NCI-H1092 (cell line): ENCODE measurements around the gene DSCAML1.
"Not testable (repeated sequence)": the region's sequence is repeated elsewhere in the genome, so short reads cannot be mapped to it uniquely, and the experiment has no call there.

ENCODE experiments used
- DNase-seq: peaks from one replicate; lab custom pipeline; 2025; lab: John Stamatoyannopoulos, UW

Gene DSCAML1

GRCh38 chr11:117408356-117408755 is 388.7 kb downstream of the DSCAML1 start:
- DNase-seq: no peak

- no peak for DNase-seq
Observed at GRCh38 chr11:117407016-117407415, 390.0 kb downstream of the DSCAML1 start.

GRCh38 chr11:117405898-117406297 is 391.1 kb downstream of the DSCAML1 start:
- DNase-seq: not testable (repeated sequence)

GRCh38 chr11:117399100-117399840 is 397.7 kb downstream of the DSCAML1 start:
- DNase-seq: not testable (repeated sequence)

GRCh38 chr11:117398618-117399017 is 398.4 kb downstream of the DSCAML1 start:
- DNase-seq: not testable (repeated sequence)

GRCh38 chr11:117396970-117397369 is 400.0 kb downstream of the DSCAML1 start:
- no peak for DNase-seq

GRCh38 chr11:117395476-117395875 is 401.5 kb downstream of the DSCAML1 start:
- DNase-seq: no peak

GRCh38 chr11:117394221-117394925 is 402.6 kb downstream of the DSCAML1 start:
- no peak for DNase-seq

GRCh38 chr11:117392979-117393378 is 404.0 kb downstream of the DSCAML1 start:
- DNase-seq: no peak

- DNase-seq: no peak
Observed at GRCh38 chr11:117392001-117392690, 404.9 kb downstream of the DSCAML1 start.

- DNase-seq: no peak
Observed at GRCh38 chr11:117391181-117391580, 405.8 kb downstream of the DSCAML1 start.

GRCh38 chr11:117390743-117391142 is 406.3 kb downstream of the DSCAML1 start:
- DNase-seq: no peak

- no peak for DNase-seq
Observed at GRCh38 chr11:117387992-117388755, 408.8 kb downstream of the DSCAML1 start.

GRCh38 chr11:117385906-117386305 is 411.1 kb downstream of the DSCAML1 start:
- no peak for DNase-seq

- DNase-seq: no peak
Observed at GRCh38 chr11:117385471-117385870, 411.5 kb downstream of the DSCAML1 start.

GRCh38 chr11:117384045-117384444 is 413.0 kb downstream of the DSCAML1 start:
- DNase-seq: no peak

- no peak for DNase-seq
Observed at GRCh38 chr11:117382746-117383145, 414.3 kb downstream of the DSCAML1 start.

- no peak for DNase-seq
Observed at GRCh38 chr11:117381481-117382387, 415.3 kb downstream of the DSCAML1 start.

- no peak for DNase-seq
Observed at GRCh38 chr11:117380676-117381075, 416.3 kb downstream of the DSCAML1 start.

GRCh38 chr11:117378976-117379865 is 417.8 kb downstream of the DSCAML1 start:
- DNase-seq: no peak
